HK-2 (cell line): ENCODE data around the gene XAB2.
"Not testable (repeated sequence)": the region's sequence is repeated elsewhere in the genome, so short reads cannot be mapped to it uniquely, and the experiment has no call there.

Source experiments
- DNase-seq: peaks from one replicate; pipeline ENCODE4 v3.0.0-alpha.2; 2018; ENCODE audit not compliant: unreplicated experiment

The XAB2 gene

GRCh38 chr19:7648265-7649014, 19.1 kb upstream of the XAB2 start:
- DNase-seq = no peak

- DNase-seq = no peak
Observed at GRCh38 chr19:7647156-7647555, 17.8 kb upstream of the XAB2 start.

- DNase-seq = no peak
Observed at GRCh38 chr19:7646426-7646700, 17.0 kb upstream of the XAB2 start.

- no peak for DNase-seq
Observed at GRCh38 chr19:7645656-7646425, 16.5 kb upstream of the XAB2 start.

GRCh38 chr19:7645163-7645562, 15.8 kb upstream of the XAB2 start:
- DNase-seq = no peak

- DNase-seq = no peak
Observed at GRCh38 chr19:7644550-7644877, 15.2 kb upstream of the XAB2 start.

- DNase-seq = not testable (repeated sequence)
Observed at GRCh38 chr19:7643629-7644549, 14.5 kb upstream of the XAB2 start.

- no peak for DNase-seq
Observed at GRCh38 chr19:7643031-7643415, 13.7 kb upstream of the XAB2 start.

- no peak for DNase-seq
Observed at GRCh38 chr19:7642295-7643030, 13.1 kb upstream of the XAB2 start.

- DNase-seq = no peak
Observed at GRCh38 chr19:7641290-7642276, 12.2 kb upstream of the XAB2 start.

GRCh38 chr19:7640803-7641202, 11.5 kb upstream of the XAB2 start:
- DNase-seq = no peak

GRCh38 chr19:7639863-7640348, 10.6 kb upstream of the XAB2 start:
- no peak for DNase-seq

GRCh38 chr19:7638802-7639465, 9.6 kb upstream of the XAB2 start:
- no peak for DNase-seq

GRCh38 chr19:7637374-7638256, 8.3 kb upstream of the XAB2 start:
- DNase-seq = peak; percentile 24

- peak; percentile 89 for DNase-seq
Observed at GRCh38 chr19:7636691-7637373, 7.5 kb upstream of the XAB2 start, which contains the start of gene STXBP2. Gene STXBP2 (plus strand): TSS chr19:7637110. CDS start chr19:7637150, 40 bp downstream.

GRCh38 chr19:7636317-7636690, 7.0 kb upstream of the XAB2 start:
- no peak for DNase-seq

GRCh38 chr19:7635670-7636069, 6.3 kb upstream of the XAB2 start:
- DNase-seq = no peak

GRCh38 chr19:7633698-7634097, 4.4 kb upstream of the XAB2 start, which contains the start of gene PCP2:
Gene PCP2 (minus strand): TSS chr19:7633719. CDS start chr19:7633457, 262 bp downstream.
- no peak for DNase-seq
